WTC11 (cell line): Measurements from ENCODE around the gene CGGBP1. TPM values are rescaled to one million over a fixed set of nuclear protein-coding genes. Genes with fewer than 3 reads are reported as not detected.

Source experiments
- ATAC-seq: fragments of 200-7000 bp; cut with Tn5 transposase; 2 replicates; pipeline ENCODE4 v1.10.0; 2021; ENCODE audit warnings: mild to moderate bottlenecking, moderate library complexity
- CTCF ChIA-PET: fragments of 300-600 bp; sonication (Branson Sonifier 250); formaldehyde crosslinking; loops from one replicate; lab custom pipeline; 2021; ENCODE audit warnings: antibody characterized with exemption; lab: Charles Lee
- POLR2A ChIA-PET: fragments of 350-600 bp; sonication (Branson Sonifier 250); formaldehyde crosslinking; loops from one replicate; lab custom pipeline; 2021; ENCODE audit warnings: antibody characterized with exemption; lab: Charles Lee
- DNase-seq: peaks from one replicate; pipeline ENCODE4 v3.0.0; 2021; ENCODE audit warnings: low spot score
- H3K27ac Mint-ChIP-seq: 2 replicates; pipeline ENCODE4 v1.8.0; 2021; ENCODE audit warnings: mixed read lengths
- H3K27me3 Mint-ChIP-seq: 2 replicates; pipeline ENCODE4 v1.8.0; 2021; ENCODE audit warnings: low read depth, mild to moderate bottlenecking, moderate library complexity, mixed read lengths
- H3K36me3 Mint-ChIP-seq: 2 replicates; pipeline ENCODE4 v1.8.0; 2021; ENCODE audit warnings: mixed read lengths
- H3K4me1 Mint-ChIP-seq: 2 replicates; pipeline ENCODE4 v1.8.0; 2022; ENCODE audit warnings: mixed read lengths
- H3K4me3 Mint-ChIP-seq: 2 replicates; pipeline ENCODE4 v1.8.0; 2021; ENCODE audit warnings: mild to moderate bottlenecking, moderate library complexity, mixed read lengths
- H3K9me3 Mint-ChIP-seq: 2 replicates; pipeline ENCODE4 v1.8.0; 2021; ENCODE audit warnings: mixed read lengths
- AFF4 ChIP-seq: sonication (generic); formaldehyde crosslinking; IDR thresholded peaks from 2 replicates; pipeline ENCODE4 v1.8.1; 2023; ENCODE audit warnings: mild to moderate bottlenecking, missing genetic modification reagents, borderline replicate concordance
- ATF2 ChIP-seq: sonication (generic); formaldehyde crosslinking; IDR thresholded peaks from 2 replicates; pipeline ENCODE4 v1.8.1; 2022; ENCODE audit warnings: low read depth, missing genetic modification reagents, borderline replicate concordance
- CREM ChIP-seq: sonication (generic); formaldehyde crosslinking; IDR thresholded peaks from 2 replicates; pipeline ENCODE4 v1.8.1; 2022; ENCODE audit warnings: mild to moderate bottlenecking, missing genetic modification reagents, moderate library complexity
- E2F5 ChIP-seq: sonication (generic); formaldehyde crosslinking; IDR thresholded peaks from 2 replicates; pipeline ENCODE4 v1.8.1; 2022; ENCODE audit warnings: mild to moderate bottlenecking, moderate library complexity, missing genetic modification reagents
- EMX1 ChIP-seq: fragments of 250-450 bp; sonication (Bioruptor Pico); IDR thresholded peaks from 2 replicates; pipeline ENCODE4 v1.8.0; 2021; ENCODE audit warnings: mild to moderate bottlenecking
- ETV6 ChIP-seq: sonication (generic); formaldehyde crosslinking; IDR thresholded peaks from 2 replicates; pipeline ENCODE4 v1.8.1; 2022; ENCODE audit warnings: mild to moderate bottlenecking, missing genetic modification reagents
- FOXP1 ChIP-seq: sonication (generic); formaldehyde crosslinking; IDR thresholded peaks from 2 replicates; pipeline ENCODE4 v1.8.0; 2022; ENCODE audit warnings: missing genetic modification reagents, mild to moderate bottlenecking, moderate library complexity, borderline replicate concordance
- GTF2I ChIP-seq: fragments of 250-450 bp; sonication (Bioruptor Pico); conservative IDR thresholded peaks from 2 replicates; pipeline ENCODE4 v1.4.0; 2021; ENCODE audit warnings: mild to moderate bottlenecking
- KAT7 ChIP-seq: sonication (generic); formaldehyde crosslinking; IDR thresholded peaks from 2 replicates; pipeline ENCODE4 v1.8.1; 2023; ENCODE audit warnings: missing genetic modification reagents, mild to moderate bottlenecking, borderline replicate concordance
- MXD4 ChIP-seq: fragments of 250-450 bp; sonication (Bioruptor Pico); IDR thresholded peaks from 2 replicates; pipeline ENCODE4 v1.8.0; 2021; ENCODE audit warnings: mild to moderate bottlenecking, moderate library complexity, borderline replicate concordance
- MYBL2 ChIP-seq: sonication (generic); formaldehyde crosslinking; IDR thresholded peaks from 2 replicates; pipeline ENCODE4 v1.8.1; 2023; ENCODE audit warnings: mild to moderate bottlenecking, moderate library complexity, missing genetic modification reagents
- NR1H2 ChIP-seq: sonication (generic); formaldehyde crosslinking; IDR thresholded peaks from 2 replicates; pipeline ENCODE4 v1.9.0; 2021; ENCODE audit warnings: mild to moderate bottlenecking, moderate library complexity, missing genetic modification reagents
- SMAD4 ChIP-seq: sonication (generic); formaldehyde crosslinking; IDR thresholded peaks from 2 replicates; pipeline ENCODE4 v1.8.0; 2022; ENCODE audit warnings: mild to moderate bottlenecking, missing genetic modification reagents
- SP1 ChIP-seq: sonication (generic); formaldehyde crosslinking; conservative IDR thresholded peaks from 2 replicates; pipeline ENCODE4 v1.8.1; 2022; ENCODE audit warnings: missing genetic modification reagents
- TCF7 ChIP-seq: sonication (generic); formaldehyde crosslinking; IDR thresholded peaks from 2 replicates; pipeline ENCODE4 v1.8.0; 2022; ENCODE audit warnings: mild to moderate bottlenecking, low read depth, missing genetic modification reagents, moderate library complexity
- TP53 ChIP-seq: sonication (generic); formaldehyde crosslinking; IDR thresholded peaks from 2 replicates; pipeline ENCODE4 v1.8.1; 2023; ENCODE audit warnings: mild to moderate bottlenecking, missing genetic modification reagents
- ZBTB21 ChIP-seq: sonication (generic); formaldehyde crosslinking; IDR thresholded peaks from 2 replicates; pipeline ENCODE4 v1.8.1; 2023; ENCODE audit warnings: mild to moderate bottlenecking, missing genetic modification reagents, borderline replicate concordance
- ZNF138 ChIP-seq: sonication (generic); formaldehyde crosslinking; conservative IDR thresholded peaks from 2 replicates; pipeline ENCODE4 v1.8.1; 2022; ENCODE audit warnings: mild to moderate bottlenecking, moderate library complexity, missing genetic modification reagents
- ZNF232 ChIP-seq: sonication (generic); formaldehyde crosslinking; IDR thresholded peaks from 2 replicates; pipeline ENCODE4 v1.8.0; 2022; ENCODE audit warnings: mild to moderate bottlenecking, missing genetic modification reagents
- ZNF263 ChIP-seq: sonication (generic); formaldehyde crosslinking; IDR thresholded peaks from 2 replicates; pipeline ENCODE4 v1.8.1; 2022; ENCODE audit warnings: low read depth, mild to moderate bottlenecking, moderate library complexity, missing genetic modification reagents
- ZNF281 ChIP-seq: sonication (generic); formaldehyde crosslinking; IDR thresholded peaks from 2 replicates; pipeline ENCODE4 v1.8.0; 2023; ENCODE audit warnings: mild to moderate bottlenecking, missing genetic modification reagents
- ZNF396 ChIP-seq: fragments of 250-450 bp; sonication (Bioruptor Pico); IDR thresholded peaks from 2 replicates; pipeline ENCODE4 v1.8.0; 2021; ENCODE audit warnings: mild to moderate bottlenecking, moderate library complexity, borderline replicate concordance
- ZNF416 ChIP-seq: fragments of 250-450 bp; sonication (Bioruptor Pico); IDR thresholded peaks from 2 replicates; pipeline ENCODE4 v1.9.0; 2021; ENCODE audit warnings: mild to moderate bottlenecking, inconsistent platforms
- ZNF425 ChIP-seq: fragments of 250-450 bp; sonication (Bioruptor Pico); conservative IDR thresholded peaks from 2 replicates; pipeline ENCODE4 v1.9.0; 2021; ENCODE audit warnings: mild to moderate bottlenecking
- total RNA-seq: library from RNA; stranded (reverse); gene quantifications from 3 replicates; pipeline ENCODE4 v1.2.3, GENCODE V29; 2021

Gene CGGBP1
- total RNA-seq, 1 experiment from 2014 or later = 57.6 TPM

- TF ChIP-seq FOXP1 (no peak), ZNF425 (CRISPR knock-in tag) (no peak), ZNF281 (CRISPR knock-in tag) (no peak)
Measured at GRCh38 chr3:88046766-88047165, 12.0 kb downstream of the CGGBP1 start (continued).

- DNase-seq (no peak), ATAC-seq (no peak)
- H3K27ac Mint-ChIP-seq = no peak overlapping the region
- H3K9me3 Mint-ChIP-seq = peaks cover 1% of the 10 kb centered on the region; the same call in 1 of the 2 replicates
- H3K27me3 Mint-ChIP-seq = no peaks in the 10 kb centered on the region; the same call in 1 of the 2 replicates
- H3K4me3 Mint-ChIP-seq = no peak overlapping the region
- no peaks in the 10 kb centered on the region for H3K36me3 Mint-ChIP-seq
- POLR2A ChIA-PET = no interaction called here
- TF ChIP-seq NR1H2 (CRISPR knock-in tag) (no peak), E2F5 (CRISPR knock-in tag) (no peak), ATF2 (CRISPR knock-in tag) (no peak), ETV6 (CRISPR knock-in tag) (no peak), ZNF138 (CRISPR knock-in tag) (no peak), KAT7 (CRISPR knock-in tag) (no peak), ZNF263 (CRISPR knock-in tag) (no peak), SMAD4 (no peak), ZNF396 (CRISPR knock-in tag) (no peak), EMX1 (CRISPR knock-in tag) (no peak), CREM (CRISPR knock-in tag) (no peak), TCF7 (CRISPR knock-in tag) (no peak)
- no peaks in the 10 kb centered on the region for H3K4me1 Mint-ChIP-seq
- CTCF ChIA-PET = no interaction called here
Measured at GRCh38 chr3:88044411-88044810, 14.4 kb downstream of the CGGBP1 start.

GRCh38 chr3:88041005-88041404 lies 17.8 kb downstream of the CGGBP1 start:
- peak; percentile 95 for ATAC-seq
- Mint-ChIP-seq H3K9me3 (peaks cover 3% of the 10 kb centered on the region; the same call in 1 of the 2 replicates), H3K4me1 (no peaks in the 10 kb centered on the region), H3K36me3 (no peaks in the 10 kb centered on the region), H3K27ac (no peak overlapping the region), H3K4me3 (no peak overlapping the region), H3K27me3 (no peaks in the 10 kb centered on the region)
- peak; percentile 11 for DNase-seq
- TF ChIP-seq SP1 (CRISPR knock-in tag) (no peak), ZNF232 (CRISPR knock-in tag) (no peak), EMX1 (CRISPR knock-in tag) (no peak), MXD4 (CRISPR knock-in tag) (no peak), GTF2I (CRISPR knock-in tag) (no peak), MYBL2 (no peak), AFF4 (CRISPR knock-in tag) (no peak), ZBTB21 (CRISPR knock-in tag) (no peak), TP53 (CRISPR knock-in tag) (no peak), ZNF416 (CRISPR knock-in tag) (no peak)
- ChIA-PET POLR2A (interaction anchor here (0.5 kb wide), 1 partner anchor 8 kb away, joined by 3 read pairs; no protein-coding TSS in a partner anchor), CTCF (no interaction called here)
